GM10266 (cell line): ENCODE measurements around the gene SPOCK1.

ENCODE experiments used
- DNase-seq: peaks from one replicate; pipeline ENCODE4 v3.0.0; 2012; ENCODE audit errors: extremely low spot score
- TF ChIP-seq, protein P1 (sequence below): IDR thresholded peaks from 2 replicates; pipeline ENCODE4 v1.5.1; 2012; ENCODE audit warnings: mild to moderate bottlenecking, low read depth; ENCODE audit not compliant: control insufficient read depth, insufficient read depth; ENCODE audit errors: missing control alignments

SPOCK1 gene

DNA sequence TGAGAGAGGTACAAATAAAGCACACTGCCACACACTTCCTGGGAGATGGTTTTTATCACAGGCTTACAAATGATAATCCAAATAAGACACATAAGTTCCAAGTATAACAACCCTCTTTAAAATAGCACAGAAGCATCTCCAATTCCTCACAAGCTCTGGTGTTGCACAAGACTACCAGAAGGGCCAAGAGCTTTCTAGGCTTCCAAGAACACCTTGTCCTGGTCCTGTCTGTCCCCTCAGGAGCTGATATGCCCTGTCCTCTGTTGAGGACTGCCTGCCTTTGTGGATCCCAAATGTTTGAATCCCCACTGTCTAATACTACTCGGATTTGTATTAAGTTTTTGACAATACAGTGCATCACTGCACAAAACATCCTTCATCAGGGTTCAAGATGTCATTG lies 110.1 kb downstream of the SPOCK1 start:
- TF ChIP-seq, protein P1, sequence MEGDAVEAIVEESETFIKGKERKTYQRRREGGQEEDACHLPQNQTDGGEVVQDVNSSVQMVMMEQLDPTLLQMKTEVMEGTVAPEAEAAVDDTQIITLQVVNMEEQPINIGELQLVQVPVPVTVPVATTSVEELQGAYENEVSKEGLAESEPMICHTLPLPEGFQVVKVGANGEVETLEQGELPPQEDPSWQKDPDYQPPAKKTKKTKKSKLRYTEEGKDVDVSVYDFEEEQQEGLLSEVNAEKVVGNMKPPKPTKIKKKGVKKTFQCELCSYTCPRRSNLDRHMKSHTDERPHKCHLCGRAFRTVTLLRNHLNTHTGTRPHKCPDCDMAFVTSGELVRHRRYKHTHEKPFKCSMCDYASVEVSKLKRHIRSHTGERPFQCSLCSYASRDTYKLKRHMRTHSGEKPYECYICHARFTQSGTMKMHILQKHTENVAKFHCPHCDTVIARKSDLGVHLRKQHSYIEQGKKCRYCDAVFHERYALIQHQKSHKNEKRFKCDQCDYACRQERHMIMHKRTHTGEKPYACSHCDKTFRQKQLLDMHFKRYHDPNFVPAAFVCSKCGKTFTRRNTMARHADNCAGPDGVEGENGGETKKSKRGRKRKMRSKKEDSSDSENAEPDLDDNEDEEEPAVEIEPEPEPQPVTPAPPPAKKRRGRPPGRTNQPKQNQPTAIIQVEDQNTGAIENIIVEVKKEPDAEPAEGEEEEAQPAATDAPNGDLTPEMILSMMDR = no peak
- DNase-seq = no peak

DNA sequence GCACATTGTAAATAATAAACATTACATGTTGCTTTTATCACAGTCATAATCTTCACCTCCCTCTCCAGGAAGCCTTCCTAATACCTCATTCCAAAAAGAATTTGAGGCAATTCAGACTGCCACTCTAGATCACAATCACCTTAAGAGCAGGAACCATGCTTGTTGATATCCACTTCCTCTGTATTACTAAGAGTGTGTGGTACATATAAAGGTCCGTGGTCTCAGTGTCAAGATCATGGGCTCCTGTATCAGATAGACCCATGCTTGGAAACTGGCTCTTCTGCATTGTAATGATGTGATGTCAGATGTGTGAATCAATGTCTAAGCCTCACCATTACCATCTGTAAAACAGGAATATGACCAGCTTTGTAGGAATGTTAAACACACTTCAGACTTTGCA lies 114.1 kb downstream of the SPOCK1 start:
- DNase-seq = no peak
- TF ChIP-seq, protein P1 = no peak

GRCh38 chr5:137383909-137384308 lies 115.2 kb downstream of the SPOCK1 start:
- TF ChIP-seq, protein P1 = no peak
- no peak for DNase-seq

- TF ChIP-seq, protein P1 = no peak
- DNase-seq = no peak
These were observed 117.6 kb downstream of the SPOCK1 start for GRCh38 chr5:137381555-137381954.

GRCh38 chr5:137379555-137380286 lies 119.4 kb downstream of the SPOCK1 start:
- no peak for DNase-seq
- TF ChIP-seq, protein P1 = no peak

DNA sequence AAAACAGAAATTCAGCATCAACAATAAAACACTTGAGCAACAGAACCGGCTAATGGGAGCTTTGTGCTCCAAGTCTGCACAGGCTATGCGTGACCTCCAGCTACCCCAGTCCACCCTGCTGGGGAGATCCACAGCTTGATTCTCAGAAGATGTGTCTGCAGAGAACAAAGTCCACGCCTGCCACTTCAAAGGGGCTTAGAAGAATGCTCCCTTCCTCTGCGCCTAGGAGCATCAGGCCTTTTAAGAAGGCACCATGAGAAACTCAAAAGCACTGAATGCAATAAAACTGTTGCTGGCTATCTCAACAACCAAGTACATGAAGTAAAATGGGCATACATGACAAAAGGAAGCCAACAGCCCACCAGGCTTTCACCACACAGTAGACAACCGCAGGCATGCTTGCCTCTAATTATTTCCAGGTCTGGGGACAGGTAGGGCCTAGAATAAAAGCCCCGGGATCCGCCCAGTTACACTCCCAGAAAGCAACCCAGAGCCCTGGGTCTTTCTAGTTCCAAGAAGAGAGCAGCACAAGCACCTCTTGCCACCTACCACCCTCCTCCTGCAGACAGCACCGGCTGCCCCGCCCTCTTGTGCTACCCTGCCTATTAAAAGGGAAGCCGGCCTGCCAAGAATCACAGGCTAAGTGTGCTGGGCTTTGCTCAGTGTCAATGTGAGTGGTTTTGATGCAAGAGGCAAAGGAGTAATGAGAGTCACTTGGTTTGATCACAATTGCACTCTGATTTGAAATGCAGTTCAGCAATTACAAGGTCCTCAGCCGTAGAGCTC lies 123.2 kb downstream of the SPOCK1 start:
- DNase-seq = no peak
- TF ChIP-seq, protein P1 = no peak
